NCI-H510A treated with DMSO at 0.1 percent for 48 hours (cell line): ENCODE measurements around the gene FGF14.

Source experiments
- DNase-seq: peaks from one replicate; lab custom pipeline; 2025; lab: John Stamatoyannopoulos, UW

Gene FGF14

DNA sequence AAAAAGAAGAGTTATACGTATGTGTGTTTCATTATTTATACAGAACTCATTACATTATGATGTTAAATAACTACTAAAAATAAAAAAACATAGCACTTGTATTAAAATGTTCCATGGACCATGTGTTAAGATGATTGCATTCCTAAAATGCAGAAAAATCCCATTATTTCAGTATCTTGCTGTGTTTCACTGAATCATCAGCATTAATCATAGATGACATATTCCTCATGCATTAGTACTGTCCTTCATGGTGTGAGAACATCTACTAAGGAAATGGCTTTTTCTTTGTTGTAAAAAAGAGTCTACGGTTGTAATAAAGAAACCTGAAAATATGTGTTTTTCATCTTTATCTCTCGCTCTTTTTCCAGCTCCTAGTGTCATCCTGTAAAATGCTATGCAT is 416.5 kb downstream of the FGF14 start:
- no peak for DNase-seq

DNA sequence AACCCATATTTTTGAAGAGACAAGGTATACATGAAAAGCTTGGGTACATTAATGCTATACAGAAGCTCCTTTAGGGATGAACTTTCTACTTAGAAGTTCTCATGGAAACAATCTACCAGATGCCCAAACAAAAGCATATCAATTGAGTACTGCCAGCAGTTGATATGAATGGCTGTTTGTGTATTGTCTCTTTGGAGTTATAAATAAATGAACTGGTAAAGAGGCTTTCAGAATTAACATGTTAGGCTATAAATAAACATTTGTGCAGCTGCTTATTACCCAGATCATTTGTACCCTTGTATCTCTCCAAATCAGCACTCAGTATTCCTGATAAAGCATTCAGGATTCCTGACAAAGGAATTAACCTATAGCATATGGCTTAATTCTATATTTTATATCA is 418.9 kb downstream of the FGF14 start:
- no peak for DNase-seq

DNA sequence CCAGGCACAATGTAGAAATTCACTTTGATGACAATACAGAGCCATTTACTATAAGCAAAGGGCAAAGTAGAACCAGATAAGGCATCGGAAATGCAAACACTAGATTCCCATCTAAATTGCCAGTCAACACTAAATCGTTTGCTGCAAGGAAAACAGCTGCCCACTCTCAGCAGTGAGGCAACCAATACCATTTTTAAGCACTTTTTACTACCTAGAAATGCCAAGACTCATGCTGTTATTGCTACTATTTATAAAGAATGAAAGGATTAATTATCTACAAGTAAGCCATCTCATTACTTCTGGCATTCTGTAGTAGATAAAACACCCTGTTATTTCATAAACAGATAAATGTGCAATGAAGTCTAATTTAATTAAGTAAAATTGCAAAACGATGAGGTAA is 422.0 kb downstream of the FGF14 start:
- peak; percentile 10 for DNase-seq

DNA sequence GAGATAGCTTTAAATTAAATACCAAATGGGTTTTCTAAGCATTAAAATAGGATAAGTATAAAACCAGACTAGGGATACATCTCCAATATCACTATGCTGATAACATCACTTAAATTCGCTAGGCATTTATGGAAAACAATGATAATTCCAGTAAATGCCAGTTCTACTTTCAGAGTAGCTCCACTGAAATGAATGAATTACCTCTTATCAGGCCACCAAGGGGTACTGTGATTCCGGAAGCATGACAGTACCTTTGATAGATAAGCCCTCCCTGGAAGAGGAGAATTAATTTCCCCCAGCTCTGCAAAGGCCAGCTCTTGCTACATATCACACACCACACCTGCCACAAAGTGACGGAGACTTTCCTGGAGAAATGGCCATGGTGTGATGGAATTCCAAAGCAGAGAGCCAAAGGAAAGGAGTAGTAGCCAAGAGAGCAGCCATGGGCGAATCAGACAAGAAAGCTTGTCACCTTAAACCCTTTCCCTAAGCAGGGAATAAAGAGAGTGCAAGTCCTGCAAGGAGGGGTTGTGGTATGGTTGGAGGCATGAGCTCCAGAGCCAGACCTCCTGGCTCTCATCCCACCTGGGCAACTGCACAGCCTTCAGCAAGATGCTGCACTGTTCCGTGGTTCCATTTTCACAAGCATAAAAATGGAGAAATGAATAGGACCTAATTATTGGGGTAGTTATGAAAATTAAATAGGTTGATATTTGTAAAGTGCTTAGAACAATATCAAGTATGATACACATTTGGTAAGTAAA is 423.1 kb downstream of the FGF14 start:
- DNase-seq = no peak

DNA sequence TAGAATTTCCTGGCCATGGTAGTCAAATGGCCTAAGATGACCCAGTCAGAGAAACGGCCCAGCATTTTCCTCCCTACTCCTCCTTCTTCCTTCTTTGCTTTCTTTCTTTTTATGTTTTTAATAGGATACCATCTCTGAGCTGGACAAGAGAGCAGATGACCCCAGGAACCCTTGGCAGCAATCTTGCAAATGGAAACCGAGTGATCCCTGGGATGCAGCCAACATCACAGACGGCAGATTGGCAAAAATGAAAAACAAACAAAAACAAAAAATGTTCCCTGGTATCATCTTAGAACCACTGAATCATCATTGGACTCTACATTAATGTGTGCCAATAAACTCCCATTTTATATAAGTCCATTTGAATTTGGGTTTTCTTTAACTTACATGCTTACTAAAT is 424.4 kb downstream of the FGF14 start:
- DNase-seq = no peak

DNA sequence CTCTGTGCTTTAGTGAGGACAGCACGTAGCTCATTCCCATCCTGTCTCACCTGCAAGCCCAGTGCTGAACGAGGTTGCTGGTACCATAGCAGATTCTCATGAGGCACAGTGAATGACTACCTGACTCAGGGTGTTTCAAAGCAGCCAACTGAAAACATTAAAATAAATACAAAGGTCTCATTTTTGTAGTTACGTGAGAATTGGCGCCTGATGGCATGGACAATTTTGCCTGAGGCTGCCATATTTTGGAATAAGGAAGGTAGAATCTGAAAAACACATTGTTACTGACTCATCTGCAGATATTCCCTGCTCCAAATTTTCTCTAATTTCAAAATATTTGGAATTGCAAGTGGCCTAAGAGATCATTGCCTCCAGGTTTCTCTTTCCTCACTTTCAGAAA is 429.7 kb downstream of the FGF14 start:
- DNase-seq = no peak

DNA sequence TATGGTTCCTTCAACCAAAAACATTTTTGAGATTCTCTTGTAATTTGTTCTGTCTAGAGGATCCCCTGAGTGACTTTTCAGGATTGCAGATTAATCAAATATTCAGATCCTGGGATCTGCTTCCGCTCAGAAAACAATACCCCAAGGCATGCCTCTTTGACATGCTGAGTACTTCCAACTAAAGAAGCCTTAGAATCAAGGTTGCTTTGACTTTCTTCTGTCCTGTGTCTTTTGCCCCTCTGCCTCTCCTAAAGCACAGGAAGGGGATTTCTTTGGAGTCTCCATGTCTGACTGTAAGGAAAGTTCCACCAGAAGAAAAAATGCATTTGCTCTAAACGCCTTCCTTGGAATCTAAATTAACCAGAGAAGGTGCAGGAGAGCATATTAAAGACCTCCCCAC is 431.5 kb downstream of the FGF14 start:
- DNase-seq = no peak

DNA sequence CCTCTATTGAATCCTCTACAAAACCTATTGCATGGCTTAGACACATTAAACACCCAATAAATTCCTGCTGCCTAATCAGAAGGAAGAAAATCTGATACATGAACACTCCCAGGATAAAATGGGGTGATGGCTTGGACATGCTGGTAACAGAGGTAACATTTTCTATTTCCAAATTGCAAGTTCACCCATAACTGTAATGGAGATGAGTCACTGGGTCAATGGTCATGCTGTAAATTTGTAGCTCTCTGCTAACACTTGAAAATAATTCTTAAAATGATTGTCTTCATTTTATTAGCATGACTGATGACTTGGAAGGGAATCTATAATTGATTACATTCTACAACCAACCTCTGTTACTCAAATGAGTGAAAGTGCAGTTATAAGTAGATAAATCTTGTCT is 434.1 kb downstream of the FGF14 start:
- DNase-seq = no peak

DNA sequence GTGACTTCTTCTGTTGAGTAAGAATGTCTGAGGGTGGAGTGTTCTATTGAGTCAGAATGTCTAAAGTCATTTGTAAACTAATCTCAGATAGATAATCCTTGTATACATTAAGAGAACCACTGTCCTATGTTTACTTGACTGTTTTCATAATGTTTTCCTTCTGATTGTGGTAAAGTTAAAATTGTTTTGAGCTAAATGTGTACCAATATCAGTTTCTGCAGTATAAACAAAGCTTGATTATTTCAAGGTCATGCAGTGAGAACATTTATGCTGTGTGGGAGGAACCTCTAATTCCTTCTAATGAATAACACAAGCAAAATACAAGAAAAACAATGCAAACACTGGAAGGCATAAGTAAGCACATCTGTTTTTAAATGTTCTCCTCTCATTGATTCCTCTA is 434.6 kb downstream of the FGF14 start:
- no peak for DNase-seq

DNA sequence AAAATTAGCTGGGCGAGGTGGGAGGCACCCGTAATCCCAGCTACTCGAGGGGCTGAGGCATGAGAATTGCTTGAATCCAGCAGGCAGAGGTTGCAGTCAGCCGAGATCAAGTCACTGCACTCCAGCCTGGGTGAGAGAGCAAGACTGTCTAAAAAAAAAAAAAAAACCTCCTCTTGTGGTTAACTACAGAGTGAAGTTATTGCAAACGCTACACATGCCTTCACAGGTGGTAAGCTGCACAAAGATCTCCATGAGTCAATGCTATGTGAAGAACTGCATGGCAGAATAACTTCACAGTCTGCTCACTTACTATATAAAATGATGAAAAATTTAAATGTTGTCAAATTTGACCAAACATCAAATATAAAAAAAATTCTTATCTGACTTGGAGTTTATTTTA is 436.8 kb downstream of the FGF14 start:
- no peak for DNase-seq

DNA sequence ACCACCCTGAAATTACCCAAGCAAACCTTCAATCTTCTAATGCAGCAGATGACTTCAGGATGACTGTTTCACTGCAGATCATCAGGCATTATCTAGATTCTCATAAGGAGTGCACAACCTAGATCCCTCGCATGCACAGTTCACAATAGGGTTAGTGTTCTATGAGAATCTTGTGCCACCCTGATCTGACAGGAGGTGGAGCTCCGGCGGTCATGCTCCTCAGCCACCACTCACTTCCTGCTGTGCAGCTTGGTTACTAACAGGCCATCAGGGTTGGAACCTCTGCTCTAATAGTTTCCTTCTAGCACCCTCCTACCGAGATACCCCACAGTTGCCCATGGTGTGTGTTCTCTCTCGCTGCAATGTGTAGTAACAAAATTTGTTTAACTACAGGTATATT is 442.8 kb downstream of the FGF14 start:
- DNase-seq = no peak

DNA sequence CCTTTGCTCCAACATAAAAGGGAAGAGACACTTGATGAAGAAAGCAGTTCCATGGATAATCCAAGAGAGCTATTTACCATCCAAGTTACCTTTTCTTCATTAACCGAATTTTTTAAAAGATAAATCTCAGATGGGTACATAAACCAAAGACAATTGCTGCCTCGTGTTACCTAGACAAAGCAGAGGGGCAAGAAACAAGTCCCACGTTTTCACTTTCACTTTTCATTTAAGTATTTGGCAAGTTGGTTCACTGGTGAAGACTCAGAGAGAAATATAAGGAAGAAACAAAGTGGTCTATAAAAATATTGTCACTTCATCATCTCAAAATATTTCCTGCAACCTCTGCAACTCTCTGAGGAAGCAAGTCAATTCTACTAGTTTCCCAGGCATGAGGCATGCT is 446.1 kb downstream of the FGF14 start:
- DNase-seq = no peak

DNA sequence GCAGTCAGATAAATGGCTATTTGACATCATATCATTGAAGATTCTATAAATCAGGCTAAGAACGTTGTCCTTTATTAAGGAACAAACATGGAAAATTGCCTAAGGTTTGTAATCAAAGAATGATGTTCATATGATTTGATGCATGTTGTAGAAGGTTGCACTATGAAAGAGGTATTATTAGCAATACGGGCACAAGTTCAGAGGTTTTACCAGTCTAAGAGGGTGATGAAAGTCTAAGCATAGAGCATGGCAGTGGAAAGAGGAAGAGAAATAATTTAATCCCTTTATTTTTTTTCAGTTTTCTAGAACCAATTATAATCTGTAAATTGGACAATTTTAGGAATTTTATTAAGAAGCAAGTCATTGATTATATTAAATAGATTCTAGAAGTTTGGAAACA is 450.7 kb downstream of the FGF14 start:
- DNase-seq = no peak

DNA sequence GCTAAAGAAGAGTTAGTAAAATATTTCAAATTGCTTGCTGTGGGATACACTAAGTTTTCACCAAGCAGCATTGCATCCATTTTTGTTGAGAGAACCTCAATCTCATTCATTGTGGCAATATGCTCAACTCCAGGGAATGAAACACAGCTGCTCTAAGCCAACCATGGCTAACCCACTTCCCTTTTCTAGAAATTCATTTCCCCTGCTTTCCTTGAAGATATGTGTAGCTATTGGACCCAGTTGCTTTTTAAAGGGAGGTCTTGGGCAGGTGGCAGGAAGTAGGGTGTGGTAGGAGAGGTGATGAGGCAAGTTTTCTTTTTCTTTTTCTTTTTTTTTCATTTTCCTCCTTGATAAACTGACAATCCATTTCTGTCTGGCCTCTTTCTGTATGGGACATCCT is 452.2 kb downstream of the FGF14 start:
- no peak for DNase-seq

DNA sequence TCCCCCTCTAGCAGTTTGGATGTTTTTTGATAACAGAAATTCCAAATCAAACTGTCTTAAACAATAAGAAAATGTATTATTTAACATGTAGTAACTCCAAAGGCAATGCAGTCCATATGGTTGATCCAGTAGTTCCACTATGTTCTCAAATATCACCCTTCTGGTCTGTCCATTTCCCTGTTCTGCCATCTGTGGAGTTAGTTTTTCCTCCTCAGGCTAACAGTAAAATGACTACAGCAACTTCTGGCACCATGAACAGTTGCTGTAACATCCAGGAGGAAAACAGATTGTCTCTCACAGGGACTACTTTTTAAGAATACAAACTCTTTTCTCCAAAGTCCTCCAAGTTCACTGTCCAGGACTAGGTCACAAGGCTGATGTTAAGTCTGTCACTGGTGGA is 455.4 kb downstream of the FGF14 start:
- no peak for DNase-seq

DNA sequence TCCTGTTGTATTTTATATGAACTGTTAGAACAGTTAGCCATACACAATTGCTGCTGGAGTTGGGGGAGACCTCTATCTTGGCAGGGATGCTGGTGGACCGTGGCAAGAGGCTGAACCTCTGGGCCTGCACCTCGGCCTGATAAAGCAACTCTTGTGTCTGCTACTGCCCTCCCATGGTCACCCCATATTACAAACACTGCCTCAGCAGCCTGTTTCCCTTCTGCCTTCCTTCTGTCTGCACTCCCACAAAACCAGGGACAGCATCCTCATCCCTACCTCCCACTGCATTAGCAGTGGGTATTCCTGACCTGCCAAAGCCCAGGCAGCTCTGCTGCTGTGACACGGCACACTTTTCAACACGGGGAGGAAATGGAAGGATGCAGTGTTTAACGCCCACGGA is 456.4 kb downstream of the FGF14 start:
- no peak for DNase-seq

DNA sequence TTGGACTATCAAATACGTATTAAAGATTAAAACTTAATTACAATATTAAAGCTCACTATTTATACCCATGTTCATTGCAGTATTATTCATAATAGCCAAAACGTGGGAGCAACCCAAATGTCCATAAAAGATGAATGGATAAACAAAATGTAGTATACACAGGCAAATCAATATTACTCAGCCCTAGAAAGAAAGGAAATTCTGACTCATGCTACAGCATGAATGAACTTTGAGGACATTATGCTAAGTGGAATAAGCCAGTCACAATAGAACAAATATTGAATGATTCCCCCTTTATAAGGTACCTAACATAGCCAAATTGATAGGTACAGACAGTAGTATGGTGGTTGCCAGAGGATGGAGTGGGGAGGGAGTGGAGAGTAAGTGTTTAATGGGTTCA is 457.3 kb downstream of the FGF14 start:
- no peak for DNase-seq

DNA sequence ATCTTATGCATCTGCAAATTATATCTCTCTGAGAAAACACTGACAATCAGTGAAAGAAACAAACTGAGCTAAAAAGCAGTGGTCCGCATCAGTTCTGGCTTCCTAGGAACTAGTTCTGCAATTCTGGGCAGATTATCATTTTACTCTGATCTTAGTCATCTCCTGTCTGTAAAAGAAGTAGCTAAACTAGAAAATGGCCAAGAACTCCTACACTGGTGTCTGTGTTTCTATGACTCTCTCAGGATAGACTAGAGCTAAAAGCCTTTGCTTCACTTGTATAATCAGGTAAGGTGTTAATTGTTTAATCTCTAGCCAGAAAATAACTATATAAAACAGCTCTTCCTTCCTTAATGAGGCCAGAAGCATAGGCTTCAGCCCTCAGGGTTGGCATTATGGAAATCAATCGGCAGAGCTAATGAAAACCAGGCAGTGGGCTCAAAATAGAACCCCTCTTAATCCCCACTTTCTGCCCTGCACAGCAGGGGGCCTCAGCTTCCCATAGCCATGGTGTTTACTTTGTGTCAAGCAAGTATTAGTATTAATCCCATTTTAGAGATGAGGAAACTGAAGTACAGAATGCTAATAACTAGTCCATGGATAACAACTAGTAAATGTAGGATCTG is 459.2 kb downstream of the FGF14 start:
- DNase-seq = peak; percentile 5

DNA sequence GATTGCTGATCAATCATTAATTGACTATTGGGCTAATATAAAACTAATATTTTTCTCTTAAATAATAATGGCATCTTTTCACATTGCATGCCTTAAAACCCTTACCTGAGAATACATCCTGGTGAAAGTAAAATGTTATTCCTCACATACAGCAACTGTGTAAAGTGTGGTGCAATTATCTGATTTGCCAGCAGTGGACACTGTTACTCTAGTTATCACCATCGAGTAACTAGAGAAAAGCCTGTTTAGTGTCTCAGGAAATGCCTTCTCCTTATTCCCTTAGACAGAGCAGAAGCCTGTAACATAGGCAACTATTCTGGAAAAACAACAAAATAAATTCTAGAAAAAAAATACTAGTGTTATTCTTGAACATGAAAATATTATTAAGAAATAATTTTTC is 459.8 kb downstream of the FGF14 start:
- peak; percentile 71 for DNase-seq

DNA sequence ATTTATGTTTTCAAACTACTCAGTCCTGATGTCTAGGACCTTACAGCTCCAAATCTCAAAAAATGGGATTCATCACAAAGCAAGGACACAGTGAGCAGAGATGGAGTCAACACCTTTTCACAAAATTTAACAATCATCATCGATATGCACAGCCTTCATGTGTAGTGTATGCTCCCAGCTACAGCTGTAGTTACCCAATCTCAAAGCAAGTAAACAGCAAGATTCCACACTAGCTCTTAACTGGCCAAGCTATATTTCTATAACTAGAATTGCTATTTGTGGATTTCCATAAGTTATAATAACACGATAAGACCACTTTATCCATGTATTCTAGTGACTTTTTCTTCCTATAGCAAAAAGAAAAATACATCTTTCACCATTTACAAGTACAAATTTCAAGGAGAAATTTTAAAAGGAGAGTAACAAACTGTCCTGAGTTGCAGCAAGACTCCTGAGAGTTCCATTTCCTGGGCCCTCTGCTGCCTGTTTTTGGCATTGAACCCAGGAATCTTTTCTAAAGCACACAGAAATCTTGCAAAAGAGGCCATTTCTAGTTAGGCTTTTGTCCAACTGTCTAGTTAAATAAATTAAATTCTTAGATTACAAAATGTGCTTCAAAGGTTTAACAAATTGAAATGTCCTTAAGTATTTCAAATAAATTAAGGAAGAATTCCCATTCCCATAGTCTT is 460.6 kb downstream of the FGF14 start:
- no peak for DNase-seq

DNA sequence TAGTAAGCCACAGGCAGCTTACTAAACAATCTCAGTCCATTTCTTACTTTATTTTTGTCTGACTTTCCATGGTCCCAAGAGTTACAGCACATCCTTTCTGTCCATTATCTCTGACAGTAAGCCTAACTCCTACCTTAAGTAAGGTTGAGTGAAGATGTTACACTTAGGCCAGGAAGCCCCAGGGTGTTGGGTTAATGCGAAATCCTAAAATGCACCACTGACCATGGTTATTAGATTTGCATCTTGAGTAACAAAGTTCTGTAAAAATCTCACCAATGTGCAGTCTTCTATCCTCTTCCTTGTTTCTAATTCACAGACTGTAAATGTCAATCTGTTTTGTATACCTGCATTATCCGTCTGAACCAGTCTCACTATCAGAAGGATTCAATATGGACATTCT is 462.5 kb downstream of the FGF14 start:
- no peak for DNase-seq

DNA sequence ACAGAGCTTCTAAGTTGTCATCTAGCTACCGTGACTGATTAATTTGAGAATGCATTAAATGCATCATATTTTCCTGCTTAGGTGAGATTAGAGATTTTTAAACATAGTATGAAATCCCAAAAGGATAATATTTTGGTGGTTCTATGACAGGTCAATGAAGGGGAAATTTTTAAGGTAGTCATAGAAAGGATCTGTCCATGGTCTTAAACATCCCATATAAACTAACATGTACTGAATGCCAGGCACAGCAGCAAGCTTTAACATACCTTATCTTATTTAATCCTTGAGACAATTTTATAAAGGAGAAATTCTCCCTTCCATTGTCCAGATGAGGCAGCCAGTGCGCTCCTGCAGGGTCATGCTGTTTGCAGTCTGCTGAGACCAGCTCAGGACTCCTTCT is 466.0 kb downstream of the FGF14 start:
- no peak for DNase-seq

DNA sequence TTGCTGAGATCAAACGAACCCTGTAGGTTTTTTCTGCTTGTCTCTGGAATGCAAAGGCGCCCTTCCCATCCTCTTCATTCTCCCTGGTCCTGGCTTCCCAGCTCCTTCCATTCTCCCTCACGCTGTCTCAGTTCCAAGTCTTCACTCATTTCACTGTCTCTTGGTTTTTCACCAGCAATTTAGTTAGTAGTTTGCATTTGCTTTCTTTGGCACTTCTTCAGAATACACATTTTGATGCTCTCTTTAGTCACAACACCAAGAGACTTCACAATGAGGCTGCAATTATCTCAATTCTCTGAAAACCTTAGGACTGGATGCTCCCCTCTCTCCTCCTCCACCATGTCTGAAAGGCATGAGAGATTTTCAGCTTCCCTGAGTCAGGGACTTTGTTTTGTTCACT is 470.7 kb downstream of the FGF14 start:
- DNase-seq = no peak

DNA sequence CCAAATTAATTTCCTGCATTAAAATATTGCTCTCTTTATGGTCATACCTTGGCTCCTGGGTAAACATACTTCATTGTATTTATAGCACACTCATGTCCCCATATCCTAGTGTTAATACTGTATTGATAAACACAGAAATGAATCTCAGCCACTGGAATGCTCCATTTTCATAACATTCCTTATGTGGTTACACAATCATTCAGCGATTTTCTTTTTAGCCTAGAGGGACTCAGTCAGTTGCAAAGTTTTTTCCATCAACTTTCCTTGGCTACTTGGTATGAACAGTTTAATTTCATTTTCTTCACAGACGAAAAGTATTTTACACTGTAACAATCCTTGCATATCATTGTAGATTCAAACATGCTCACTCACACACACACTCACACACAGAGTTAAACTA is 471.5 kb downstream of the FGF14 start:
- DNase-seq = no peak
